ENCODE results near the gene TUBB2B.

TUBB2B gene

DNA sequence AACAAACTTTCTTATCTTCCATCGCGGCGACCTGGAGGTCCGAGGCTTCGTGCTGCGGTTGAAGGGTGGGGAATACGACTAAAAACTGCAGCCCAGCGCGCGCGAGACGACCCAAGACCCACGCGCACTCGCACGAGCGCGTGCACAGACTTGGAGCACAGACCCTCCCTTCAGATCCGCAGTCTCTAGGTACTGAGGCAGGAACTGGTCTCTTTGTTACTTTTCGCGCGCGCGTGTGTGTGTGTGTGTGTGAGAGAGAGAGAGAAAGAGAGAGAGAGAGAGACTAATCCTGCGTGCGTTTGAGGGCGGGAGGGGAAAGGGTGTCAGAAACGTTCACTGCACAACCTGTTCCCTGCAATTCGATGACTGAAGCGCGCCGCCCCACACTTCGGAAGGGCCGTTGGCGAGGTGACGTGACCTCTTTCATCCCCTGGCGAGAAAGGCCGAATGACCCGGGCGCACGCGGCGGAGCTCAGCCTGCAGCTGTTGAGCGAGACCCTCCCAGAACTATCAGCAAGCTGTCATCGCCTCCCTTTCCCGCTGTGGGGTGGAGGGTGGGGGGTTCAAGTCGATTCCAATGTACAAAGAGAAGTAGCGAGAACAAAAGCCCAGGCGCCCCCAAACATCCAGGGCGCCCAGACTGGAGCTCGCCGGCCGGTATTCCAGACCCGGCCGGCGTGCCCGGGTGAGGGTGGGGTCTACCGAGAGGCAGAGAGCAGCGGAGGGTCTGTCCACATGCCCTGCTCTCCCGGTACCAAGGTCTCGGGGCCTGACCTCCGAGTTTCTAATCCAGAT lies 1.5 kb upstream of the TUBB2B start:
- no peak for DNase-seq (ENCODE audit: extremely low spot score)
- CTCF ChIA-PET = interaction anchor here (0.9 kb wide), 2 partner anchors 19 to 22 kb away, joined by 3 to 4 read pairs; no protein-coding TSS in a partner anchor
- TF ChIP-seq ELF4 (IDR thresholded peaks at IDR 0.05) (no peak), L3MBTL2 (conservative IDR thresholded peaks at IDR 0.05) (no peak), ARNT (IDR thresholded peaks at IDR 0.05) (no peak), FOXM1 (IDR thresholded peaks at IDR 0.05; ENCODE audit: borderline replicate concordance) (no peak), SUZ12 (IDR thresholded peaks at IDR 0.05) (no peak), LEF1 (IDR thresholded peaks at IDR 0.05; ENCODE audit: borderline replicate concordance) (no peak), ZNF384 (IDR thresholded peaks at IDR 0.05) (no peak), SP1 (IDR thresholded peaks at IDR 0.05) (no peak), PKNOX1 (IDR thresholded peaks at IDR 0.05) (no peak), TARDBP (IDR thresholded peaks at IDR 0.05) (no peak), NFRKB (IDR thresholded peaks at IDR 0.05) (no peak), FOXA1 (IDR thresholded peaks at IDR 0.05) (no peak), BHLHE40 (IDR thresholded peaks at IDR 0.05; ENCODE audit: borderline replicate concordance) (no peak), FOXK2 (IDR thresholded peaks at IDR 0.05) (no peak), CTBP1 (IDR thresholded peaks at IDR 0.05; ENCODE audit: borderline replicate concordance) (no peak), HDGF (IDR thresholded peaks at IDR 0.05; ENCODE audit: borderline replicate concordance) (no peak)
- POLR2A ChIA-PET = interaction anchor here (0.8 to 4.2 kb wide), 5 partner anchors 20 to 239 kb away, joined by 3 to 53 read pairs (median 7); partner anchors contain the start of genes PSMG4 and TUBB2A

DNA sequence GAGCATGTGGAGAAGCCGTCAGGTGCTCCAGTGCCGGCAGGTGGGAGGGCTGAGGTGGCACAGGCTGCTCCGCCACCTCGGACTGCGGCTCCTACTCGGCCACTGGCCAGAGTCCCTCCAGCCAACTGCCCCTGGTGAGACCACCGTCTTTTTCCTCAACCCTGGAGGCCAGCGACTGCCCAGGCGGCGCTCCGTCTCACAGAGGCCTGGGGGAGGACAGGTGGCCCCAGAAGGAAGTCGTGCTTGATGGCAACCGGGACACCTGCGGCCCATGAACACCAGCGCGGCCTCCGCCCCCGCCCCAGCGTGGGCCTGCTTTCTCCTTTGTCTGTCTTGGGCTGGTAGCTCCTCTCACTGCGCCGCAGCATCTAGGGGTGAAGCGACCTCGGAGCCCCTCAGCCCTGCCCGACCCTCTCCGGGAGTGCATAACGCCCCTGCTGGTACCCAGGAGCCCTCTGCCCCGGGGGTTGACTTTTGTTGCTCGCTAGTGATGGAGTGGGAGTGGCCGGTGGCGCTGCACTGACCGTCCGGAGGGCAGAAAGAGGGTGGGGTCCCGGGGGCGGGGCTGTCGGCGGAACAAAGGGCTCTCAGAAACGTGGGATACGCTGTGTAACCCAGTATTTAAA lies 706 bp upstream of the TUBB2B start:
- DNase-seq (ENCODE audit: extremely low spot score) = no peak
- TF ChIP-seq BHLHE40 (IDR thresholded peaks at IDR 0.05; ENCODE audit: borderline replicate concordance) = no peak
- no peak for TF ChIP-seq LEF1 (IDR thresholded peaks at IDR 0.05; ENCODE audit: borderline replicate concordance)
- TF ChIP-seq ARNT (IDR thresholded peaks at IDR 0.05) = no peak
- no peak for TF ChIP-seq FOXA1 (IDR thresholded peaks at IDR 0.05)
- TF ChIP-seq NFRKB (IDR thresholded peaks at IDR 0.05) = no peak
- no peak for TF ChIP-seq SP1 (IDR thresholded peaks at IDR 0.05)
- TF ChIP-seq FOXK2 (IDR thresholded peaks at IDR 0.05) = no peak
- no peak for TF ChIP-seq CTBP1 (IDR thresholded peaks at IDR 0.05; ENCODE audit: borderline replicate concordance)
- no peak for TF ChIP-seq SUZ12 (IDR thresholded peaks at IDR 0.05)
- CTCF ChIA-PET = no interaction called here
- POLR2A ChIA-PET = interaction anchor here (2.1 to 4.2 kb wide), 4 partner anchors 18 to 66 kb away, joined by 7 to 53 read pairs (median 15); partner anchors contain the start of gene PSMG4

GRCh38 chr6:3226481-3227362 lies 731 bp downstream of the TUBB2B start:
- TF ChIP-seq CTBP1 (IDR thresholded peaks at IDR 0.05; ENCODE audit: borderline replicate concordance) (no peak), ARNT (IDR thresholded peaks at IDR 0.05) (peak; percentile 87; the same call in 1 of the 2 replicates), ZNF384 (IDR thresholded peaks at IDR 0.05) (no peak), L3MBTL2 (conservative IDR thresholded peaks at IDR 0.05) (peak; percentile 97), PKNOX1 (IDR thresholded peaks at IDR 0.05) (peak; percentile 8; the same call in 1 of the 2 replicates)
- CTCF ChIA-PET = no interaction called here
- DNase-seq (ENCODE audit: extremely low spot score) = peak; percentile 66
- POLR2A ChIA-PET = interaction anchor here (0.7 to 4.2 kb wide), 12 partner anchors 9 to 238 kb away, joined by 3 to 53 read pairs (median 4); partner anchors contain the start of gene PSMG4

GRCh38 chr6:3226042-3226441 lies 1.4 kb downstream of the TUBB2B start:
- POLR2A ChIA-PET = interaction anchor here (0.8 to 4.2 kb wide), 6 partner anchors 8 to 63 kb away, joined by 3 to 53 read pairs (median 8); no protein-coding TSS in a partner anchor
- DNase-seq (ENCODE audit: extremely low spot score) = no peak
- TF ChIP-seq NFRKB (IDR thresholded peaks at IDR 0.05) (no peak), LEF1 (IDR thresholded peaks at IDR 0.05; ENCODE audit: borderline replicate concordance) (no peak), FOXM1 (IDR thresholded peaks at IDR 0.05; ENCODE audit: borderline replicate concordance) (no peak), CTBP1 (IDR thresholded peaks at IDR 0.05; ENCODE audit: borderline replicate concordance) (no peak), SUZ12 (IDR thresholded peaks at IDR 0.05) (no peak), FOXK2 (IDR thresholded peaks at IDR 0.05) (no peak), ZNF384 (IDR thresholded peaks at IDR 0.05) (no peak), HDGF (IDR thresholded peaks at IDR 0.05; ENCODE audit: borderline replicate concordance) (no peak), ELF4 (IDR thresholded peaks at IDR 0.05) (no peak), BHLHE40 (IDR thresholded peaks at IDR 0.05; ENCODE audit: borderline replicate concordance) (no peak)
- CTCF ChIA-PET = no interaction called here

GRCh38 chr6:3222506-3223038 lies 4.9 kb downstream of the TUBB2B start:
- CTCF ChIA-PET = no interaction called here
- TF ChIP-seq L3MBTL2 (conservative IDR thresholded peaks at IDR 0.05) (no peak), BHLHE40 (IDR thresholded peaks at IDR 0.05; ENCODE audit: borderline replicate concordance) (no peak), ARNT (IDR thresholded peaks at IDR 0.05) (no peak), SUZ12 (IDR thresholded peaks at IDR 0.05) (no peak), CTBP1 (IDR thresholded peaks at IDR 0.05; ENCODE audit: borderline replicate concordance) (no peak), FOXK2 (IDR thresholded peaks at IDR 0.05) (no peak), HDGF (IDR thresholded peaks at IDR 0.05; ENCODE audit: borderline replicate concordance) (no peak), LEF1 (IDR thresholded peaks at IDR 0.05; ENCODE audit: borderline replicate concordance) (no peak), ZNF384 (IDR thresholded peaks at IDR 0.05) (no peak), ELF4 (IDR thresholded peaks at IDR 0.05) (no peak), FOXA1 (IDR thresholded peaks at IDR 0.05) (no peak), FOXM1 (IDR thresholded peaks at IDR 0.05; ENCODE audit: borderline replicate concordance) (no peak), NFRKB (IDR thresholded peaks at IDR 0.05) (no peak), TARDBP (IDR thresholded peaks at IDR 0.05) (no peak), PKNOX1 (IDR thresholded peaks at IDR 0.05) (no peak), SP1 (IDR thresholded peaks at IDR 0.05) (no peak)
- POLR2A ChIA-PET = interaction anchor here (1.2 kb wide), 1 partner anchor 8 kb away, joined by 3 read pairs; no protein-coding TSS in a partner anchor
- DNase-seq (ENCODE audit: extremely low spot score) = no peak
